HG03103 (cell line): Measurements from ENCODE around the gene OR11H6.
"Not testable (repeated sequence)": the region's sequence is repeated elsewhere in the genome, so short reads cannot be mapped to it uniquely, and the experiment has no call there.

Experiments used
- ATAC-seq: cut with Tn5 transposase; IDR thresholded peaks from one replicate; pipeline ENCODE4 v1.9.1; 2021; ENCODE audit warnings: low read depth; ENCODE audit not compliant: unreplicated experiment

The OR11H6 gene

DNA sequence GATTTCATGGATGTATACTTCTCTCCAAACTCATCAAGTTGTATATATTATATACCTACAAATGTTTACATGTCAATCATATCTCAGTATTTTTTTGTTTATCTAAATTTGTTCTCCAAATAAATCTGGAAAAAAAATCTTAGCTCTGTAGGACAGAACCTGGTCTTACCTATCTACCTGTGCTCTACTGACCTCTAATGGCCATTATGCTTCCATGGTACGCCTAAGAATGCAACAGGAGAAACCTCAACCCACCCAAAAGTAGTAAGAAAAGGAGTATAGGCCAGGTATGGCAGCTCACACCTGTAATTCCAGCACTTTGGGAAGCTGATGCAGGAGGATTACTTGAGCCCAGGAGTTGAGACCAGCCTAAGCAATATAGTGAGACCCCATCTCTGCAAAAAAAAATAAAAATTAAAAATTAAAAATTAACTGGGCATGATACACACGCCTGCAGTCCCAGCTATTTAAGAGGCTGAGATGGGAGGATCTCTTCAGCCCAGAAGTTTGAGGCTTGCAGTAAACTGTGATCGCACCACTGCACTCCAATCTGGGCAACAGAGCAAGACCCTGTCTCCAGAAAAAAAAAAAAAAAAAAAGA, 24.2 kb downstream of the OR11H6 start:
- no peak for ATAC-seq

DNA sequence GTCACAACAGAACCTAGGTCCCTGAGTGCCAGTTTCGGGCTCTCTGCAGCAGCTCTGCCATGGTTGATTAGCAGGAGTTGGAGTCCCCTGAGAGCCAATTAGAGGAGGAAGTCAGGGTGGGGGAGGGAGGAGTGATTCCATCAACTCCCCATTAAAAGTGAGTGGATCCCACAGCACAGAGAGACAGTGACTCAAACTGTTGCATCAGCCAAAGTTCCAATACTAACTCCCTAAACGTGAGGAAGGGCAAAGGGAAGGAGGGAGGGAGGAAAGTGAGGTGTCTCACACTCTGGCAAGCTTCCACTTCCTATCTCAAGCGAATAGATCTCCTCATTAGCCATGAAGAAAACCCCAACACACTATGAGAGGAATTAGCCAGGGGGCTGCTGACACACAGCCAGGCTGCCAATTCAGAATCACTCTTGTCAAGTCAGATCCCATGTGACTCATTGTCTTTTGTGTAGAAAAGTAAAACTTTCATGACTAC, 39.2 kb downstream of the OR11H6 start:
- ATAC-seq, result no peak

DNA sequence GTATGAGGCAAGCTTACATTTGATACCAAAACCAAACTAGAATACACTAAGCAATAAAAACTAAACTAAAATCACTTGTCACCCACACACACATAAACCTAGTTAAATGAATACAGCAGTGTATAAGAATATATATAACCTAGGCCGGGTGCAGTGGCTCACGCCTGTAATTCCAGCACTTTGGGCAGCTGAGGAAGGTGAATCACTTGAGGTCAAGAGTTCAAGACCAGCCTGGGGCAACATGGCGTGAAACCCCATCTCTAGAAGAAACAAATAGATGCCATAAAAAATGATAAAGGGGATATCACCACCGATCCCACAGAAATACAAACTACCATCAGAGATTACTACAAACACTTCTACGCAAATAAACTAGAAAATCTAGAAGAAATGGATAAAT, 40.9 kb downstream of the OR11H6 start:
- ATAC-seq, result not testable (repeated sequence)

DNA sequence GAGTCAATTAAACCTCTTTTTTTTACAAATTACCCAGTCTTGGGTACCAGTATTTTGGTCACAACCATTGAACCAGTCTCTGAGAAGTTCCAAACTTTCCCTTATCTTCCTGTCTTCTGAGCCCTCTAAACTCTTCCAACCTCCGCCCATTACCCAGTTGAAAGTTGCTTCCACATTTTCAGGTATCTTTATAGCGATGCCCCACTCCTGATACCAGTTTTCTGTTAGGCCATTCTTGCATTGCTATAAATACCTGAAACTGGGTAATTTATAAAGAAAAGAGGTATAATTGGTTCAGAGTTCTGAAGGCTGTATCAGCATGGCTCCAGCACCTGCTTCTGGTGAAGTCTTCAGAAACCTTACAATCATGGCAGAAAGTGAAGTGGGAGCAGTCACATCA, 50.6 kb downstream of the OR11H6 start:
- no peak for ATAC-seq
